ENCODE data around the gene ZNHIT2. TPM values are rescaled to one million over a fixed set of nuclear protein-coding genes. Genes with fewer than 3 reads are reported as not detected.

The ZNHIT2 gene
- total RNA-seq, 1 donor from 2014 or later: 21.3 TPM

DNA sequence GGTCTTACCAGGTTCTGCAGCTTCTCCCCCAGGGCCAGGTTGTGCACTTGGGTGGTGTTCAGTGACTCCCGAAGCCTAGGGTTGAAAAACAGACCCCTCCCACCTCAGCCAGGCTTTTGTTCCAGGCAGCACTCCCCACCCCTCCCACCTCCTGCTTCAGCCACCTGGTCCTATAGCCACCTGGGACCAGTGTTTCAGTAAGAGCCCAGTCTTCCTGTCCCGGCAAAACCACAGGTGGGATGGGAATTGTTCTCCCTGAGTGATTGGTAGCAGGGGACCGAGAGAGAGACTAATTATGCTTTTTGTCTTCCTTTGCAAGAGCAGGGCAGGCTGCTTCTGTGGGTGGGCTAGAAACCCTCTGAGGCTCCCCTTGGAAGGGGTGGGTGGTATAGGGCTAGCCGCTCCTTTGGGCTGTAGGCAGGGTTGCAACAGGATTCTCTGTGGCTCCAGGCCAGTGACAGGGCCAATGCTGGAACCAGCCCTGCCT, 50.7 kb downstream of the ZNHIT2 start:
- no peak for DNase-seq (ENCODE audit: low read depth)
- TF ChIP-seq, protein P1, sequence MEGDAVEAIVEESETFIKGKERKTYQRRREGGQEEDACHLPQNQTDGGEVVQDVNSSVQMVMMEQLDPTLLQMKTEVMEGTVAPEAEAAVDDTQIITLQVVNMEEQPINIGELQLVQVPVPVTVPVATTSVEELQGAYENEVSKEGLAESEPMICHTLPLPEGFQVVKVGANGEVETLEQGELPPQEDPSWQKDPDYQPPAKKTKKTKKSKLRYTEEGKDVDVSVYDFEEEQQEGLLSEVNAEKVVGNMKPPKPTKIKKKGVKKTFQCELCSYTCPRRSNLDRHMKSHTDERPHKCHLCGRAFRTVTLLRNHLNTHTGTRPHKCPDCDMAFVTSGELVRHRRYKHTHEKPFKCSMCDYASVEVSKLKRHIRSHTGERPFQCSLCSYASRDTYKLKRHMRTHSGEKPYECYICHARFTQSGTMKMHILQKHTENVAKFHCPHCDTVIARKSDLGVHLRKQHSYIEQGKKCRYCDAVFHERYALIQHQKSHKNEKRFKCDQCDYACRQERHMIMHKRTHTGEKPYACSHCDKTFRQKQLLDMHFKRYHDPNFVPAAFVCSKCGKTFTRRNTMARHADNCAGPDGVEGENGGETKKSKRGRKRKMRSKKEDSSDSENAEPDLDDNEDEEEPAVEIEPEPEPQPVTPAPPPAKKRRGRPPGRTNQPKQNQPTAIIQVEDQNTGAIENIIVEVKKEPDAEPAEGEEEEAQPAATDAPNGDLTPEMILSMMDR (IDR thresholded peaks at IDR 0.05; ENCODE audit: insufficient read depth, low read length, poor library complexity, severe bottlenecking): no peak
- H3K4me3 ChIP-seq (ENCODE audit: low read depth, low read length): no peak overlapping the region

More for the DNA sequence above, 50.7 kb downstream of the ZNHIT2 start:
- Histone ChIP-seq H3K27me3 (ENCODE audit: control insufficient read depth, insufficient read depth, low read length) (no peaks in the 10 kb centered on the region), H3K36me3 (ENCODE audit: control insufficient read depth, insufficient read depth, low read length) (no peaks in the 10 kb centered on the region)

Other genes with a start within 250 kb of the ZNHIT2 start
- 87.7 and 100 TPM in 2 replicates for gene EHD1, start 239.1 kb downstream of the ZNHIT2 start, total RNA-seq
- 24.8 and 28.6 TPM in 2 replicates for gene ATG2A, start 200.5 kb downstream of the ZNHIT2 start, total RNA-seq
- gene PPP2R5B, start 193.0 kb downstream of the ZNHIT2 start, total RNA-seq: 26.9 and 31.1 TPM in 2 replicates
- gene GPHA2, start 181.8 kb downstream of the ZNHIT2 start, total RNA-seq: not detected in 2 replicates
- gene MAJIN, start 145.6 kb downstream of the ZNHIT2 start, total RNA-seq: 0.17 and 0.68 TPM in 2 replicates
- gene BATF2, start 120.7 kb downstream of the ZNHIT2 start, total RNA-seq: 1.1 and 7.3 TPM in 2 replicates
- gene ARL2, start 103.5 kb downstream of the ZNHIT2 start, total RNA-seq: 164 and 170 TPM in 2 replicates
- gene SNX15, start 90.3 kb downstream of the ZNHIT2 start, total RNA-seq: 21.6 and 28.8 TPM in 2 replicates
- gene SAC3D1, start 76.5 kb downstream of the ZNHIT2 start, total RNA-seq: 25.5 and 32.0 TPM in 2 replicates
- gene NAALADL1, start 59.1 kb downstream of the ZNHIT2 start, total RNA-seq: 13.2 and 21.7 TPM in 2 replicates
- 4.9 and 6.9 TPM in 2 replicates for gene CDCA5, start 33.7 kb downstream of the ZNHIT2 start, total RNA-seq
- 49.8 and 66.1 TPM in 2 replicates for gene ZFPL1, start 33.5 kb downstream of the ZNHIT2 start, total RNA-seq
- 153 and 391 TPM in 2 replicates for gene VPS51, start 21.5 kb downstream of the ZNHIT2 start, total RNA-seq
- gene TM7SF2, start 5.8 kb downstream of the ZNHIT2 start, total RNA-seq: 42.4 and 42.6 TPM in 2 replicates
- 595 and 710 TPM in 2 replicates for gene FAU, start 4.4 kb upstream of the ZNHIT2 start, total RNA-seq
- 67.6 and 88.5 TPM in 2 replicates for gene MRPL49, start 4.6 kb upstream of the ZNHIT2 start, total RNA-seq
- 23.4 and 31.0 TPM in 2 replicates for gene SYVN1, start 16.8 kb upstream of the ZNHIT2 start, total RNA-seq
- not detected in 2 replicates for gene SPDYC, start 52.5 kb upstream of the ZNHIT2 start, total RNA-seq
- gene CAPN1, start 64.2 kb upstream of the ZNHIT2 start, total RNA-seq: 397 and 531 TPM in 2 replicates
- gene POLA2, start 144.3 kb upstream of the ZNHIT2 start, total RNA-seq: 8.9 and 11.5 TPM in 2 replicates
- 37.4 and 46.4 TPM in 2 replicates for gene CDC42EP2, start 197.2 kb upstream of the ZNHIT2 start, total RNA-seq
- gene DPF2, start 216.2 kb upstream of the ZNHIT2 start, total RNA-seq: 53.9 and 59.4 TPM in 2 replicates
- gene TIGD3, start 237.1 kb upstream of the ZNHIT2 start, total RNA-seq: 0.89 and 1.3 TPM in 2 replicates